DMS53 treated with DMSO at 0.1 percent for 48 hours (cell line): ENCODE measurements around the gene KCNQ1.

Experiments
- DNase-seq: peaks from one replicate; lab custom pipeline; 2025; ENCODE audit not compliant: unreplicated experiment; lab: John Stamatoyannopoulos, UW

The KCNQ1 gene

GRCh38 chr11:2771758-2772466, 327.1 kb downstream of the KCNQ1 start:
- DNase-seq, result no peak

- no peak for DNase-seq
These were observed 327.8 kb downstream of the KCNQ1 start for GRCh38 chr11:2772544-2773031.

GRCh38 chr11:2774173-2775082, 329.6 kb downstream of the KCNQ1 start:
- DNase-seq, result no peak

GRCh38 chr11:2775083-2775625, 330.3 kb downstream of the KCNQ1 start:
- no peak for DNase-seq

- no peak for DNase-seq
These were observed 331.0 kb downstream of the KCNQ1 start for GRCh38 chr11:2775626-2776350.

GRCh38 chr11:2776351-2777061, 331.7 kb downstream of the KCNQ1 start:
- DNase-seq, result no peak

- DNase-seq, result no peak
These were observed 332.6 kb downstream of the KCNQ1 start for GRCh38 chr11:2777386-2777785.

GRCh38 chr11:2777871-2778629, 333.2 kb downstream of the KCNQ1 start:
- no peak for DNase-seq

- DNase-seq, result peak; percentile 11
These were observed 334.1 kb downstream of the KCNQ1 start for GRCh38 chr11:2778630-2779498.

GRCh38 chr11:2779499-2779980, 334.7 kb downstream of the KCNQ1 start:
- DNase-seq, result no peak

GRCh38 chr11:2779981-2780849, 335.4 kb downstream of the KCNQ1 start:
- no peak for DNase-seq

GRCh38 chr11:2780850-2781407, 336.1 kb downstream of the KCNQ1 start:
- no peak for DNase-seq

- no peak for DNase-seq
These were observed 336.8 kb downstream of the KCNQ1 start for GRCh38 chr11:2781408-2782274.

GRCh38 chr11:2782769-2783168, 338.0 kb downstream of the KCNQ1 start:
- no peak for DNase-seq

GRCh38 chr11:2783536-2784082, 338.8 kb downstream of the KCNQ1 start:
- no peak for DNase-seq

GRCh38 chr11:2787816-2788167, 343.0 kb downstream of the KCNQ1 start:
- DNase-seq, result no peak
